Liver (tissue), 9 donors: ENCODE data around the gene CYB561. TPM values are rescaled to one million over a fixed set of nuclear protein-coding genes. Genes with fewer than 3 reads are reported as not detected.

ENCODE experiments used
- DNase-seq: peaks from one replicate; pipeline ENCODE4 v3.0.0-alpha.2; 2017; ENCODE audit warnings: low spot score
- H3K27ac ChIP-seq, 2 donors: one replicate each; pipeline ENCODE4 v1.7.0; 2013; ENCODE audit warnings: inconsistent platforms in 2 of 2, low read length in 2 of 2, control low read depth in 1 of 2, low read depth in 1 of 2, mild to moderate bottlenecking in 1 of 2
- H3K27me3 ChIP-seq, 4 donors: one replicate each; pipeline versions ENCODE4 v1.6.1 to v1.7.0; 2013; ENCODE audit warnings: low read length in 3 of 4, inconsistent platforms in 1 of 4, mild to moderate bottlenecking in 1 of 4, moderate library complexity in 1 of 4; ENCODE audit not compliant: control insufficient read depth in 4 of 4, insufficient read depth in 4 of 4
- H3K36me3 ChIP-seq, 4 donors: one replicate each; pipeline versions ENCODE4 v1.6.1 to v1.7.0; 2013; ENCODE audit warnings: low read length in 3 of 4, mild to moderate bottlenecking in 3 of 4, low read depth in 1 of 4, moderate library complexity in 1 of 4; ENCODE audit not compliant: control insufficient read depth in 4 of 4, insufficient read depth in 3 of 4
- H3K4me1 ChIP-seq, 4 donors: one replicate each; pipeline versions ENCODE4 v1.6.1 to v1.7.0; 2013; ENCODE audit warnings: low read length in 3 of 4, mild to moderate bottlenecking in 3 of 4, moderate library complexity in 1 of 4; ENCODE audit not compliant: control insufficient read depth in 4 of 4, insufficient read depth in 4 of 4
- H3K4me3 ChIP-seq, 3 donors: one replicate each; pipeline versions ENCODE4 v1.6.1 to v1.7.0; 2013; ENCODE audit warnings: low read length in 3 of 3, control low read depth in 1 of 3, low read depth in 1 of 3, mild to moderate bottlenecking in 1 of 3
- H3K9ac ChIP-seq, 2 donors: one replicate each; pipeline ENCODE4 v1.7.0; 2013; ENCODE audit warnings: low read length in 2 of 2, mild to moderate bottlenecking in 2 of 2, moderate library complexity in 2 of 2, control low read depth in 1 of 2, low read depth in 1 of 2
- H3K9me3 ChIP-seq, 4 donors: one replicate each; pipeline versions ENCODE4 v1.6.1 to v1.7.0; 2013; ENCODE audit warnings: low read length in 3 of 4; ENCODE audit not compliant: control insufficient read depth in 4 of 4
- EGR1 ChIP-seq, 2 donors: IDR thresholded peaks; 2 replicates each; pipeline ENCODE4 v1.6.1; 2016 to 2018; ENCODE audit warnings: antibody characterized with exemption in 2 of 2, low read depth in 2 of 2
- FOXA1 ChIP-seq: IDR thresholded peaks from 2 replicates; pipeline ENCODE4 v1.6.1; 2016; ENCODE audit warnings: antibody characterized with exemption
- FOXA2 ChIP-seq: IDR thresholded peaks from 2 replicates; pipeline ENCODE4 v1.6.1; 2016; ENCODE audit warnings: antibody characterized with exemption
- HNF4A ChIP-seq, 2 donors: conservative IDR thresholded peaks; 2 replicates each; pipeline ENCODE4 v1.6.1; 2016; ENCODE audit warnings: antibody characterized with exemption in 2 of 2, mild to moderate bottlenecking in 2 of 2
- HNF4G ChIP-seq: IDR thresholded peaks from 2 replicates; pipeline ENCODE4 v1.6.1; 2016; ENCODE audit warnings: antibody characterized with exemption
- JUND ChIP-seq, 2 donors: IDR thresholded peaks; 2 replicates each; pipeline ENCODE4 v1.6.1; 2016; ENCODE audit warnings: antibody characterized with exemption in 2 of 2
- NR2F2 ChIP-seq: IDR thresholded peaks from 2 replicates; pipeline ENCODE4 v1.6.1; 2016; ENCODE audit warnings: antibody characterized with exemption
- RAD21 ChIP-seq, 2 donors: IDR thresholded peaks; 2 replicates each; pipeline ENCODE4 v1.6.1; 2016; ENCODE audit warnings: antibody characterized with exemption in 2 of 2, mild to moderate bottlenecking in 2 of 2
- RXRA ChIP-seq, 2 donors: IDR thresholded peaks; 2 replicates each; pipeline ENCODE4 v1.6.1; 2017 to 2018; ENCODE audit warnings: antibody characterized with exemption in 2 of 2, mild to moderate bottlenecking in 1 of 2
- SP1 ChIP-seq: IDR thresholded peaks from 2 replicates; pipeline ENCODE4 v1.6.1; 2018; ENCODE audit warnings: antibody characterized with exemption, mild to moderate bottlenecking
- TAF1 ChIP-seq: conservative IDR thresholded peaks from 2 replicates; pipeline ENCODE4 v1.6.1; 2016; ENCODE audit warnings: antibody characterized with exemption, mild to moderate bottlenecking
- YY1 ChIP-seq: IDR thresholded peaks from 2 replicates; pipeline ENCODE4 v1.6.1; 2016; ENCODE audit warnings: antibody characterized with exemption, mild to moderate bottlenecking
- WGBS: extraction: QIAGEN DNeasy Blood & Tissue Kit; methylation state at CpG from one replicate; pipeline ENCODE4 v1.1.7; 2013; 5-methylcytosine and 5-hydroxymethylcytosine counted together
- polyA plus RNA-seq, 2 donors: library from polyadenylated mRNA; stranded (reverse) in 1 of 2; unstranded in 1 of 2; fragments of 200-250 nt in 1 of 2; fragments of >200 nt in 1 of 2; fragmentation: Nextera tagmentation in 1 of 2; extraction: Ambion mirVana in 1 of 2; gene quantifications; one replicate each; pipeline versions ENCODE4 v1.2.1 to v1.2.3, GENCODE V29; 2013 to 2015
- total RNA-seq, 2 donors: library from RNA; depleted of rRNA; stranded (reverse); fragments of >200 nt; gene quantifications; one replicate each; pipeline ENCODE4 v1.2.3, GENCODE V29; 2014
- TF ChIP-seq, protein P1 (sequence below): IDR thresholded peaks from 2 replicates; pipeline ENCODE4 v1.6.1; 2016; ENCODE audit warnings: antibody characterized with exemption
- TF ChIP-seq, protein P2 (sequence below): IDR thresholded peaks from 2 replicates; pipeline ENCODE4 v1.6.1; 2016; ENCODE audit warnings: antibody characterized with exemption
- TF ChIP-seq, protein P3 (sequence below): IDR thresholded peaks from 2 replicates; pipeline ENCODE4 v1.6.1; 2016; ENCODE audit warnings: antibody characterized with exemption, mild to moderate bottlenecking
- TF ChIP-seq, protein P4 (sequence below): IDR thresholded peaks from 2 replicates; pipeline ENCODE4 v1.6.1; 2016; ENCODE audit warnings: antibody characterized with exemption
- TF ChIP-seq, protein P5 (sequence below): fragments of 150-350 bp; IDR thresholded peaks from 2 replicates; pipeline ENCODE4 v1.5.1; 2017; ENCODE audit warnings: improper control_type of control experiment, low read depth, low read length; ENCODE audit not compliant: missing input control
- donor health status: healthy.
- donor health status: healthy.
- donor health status: healthy.
- donor health status: healthy.
- donor health status: healthy.

The CYB561 gene
- total and polyA plus RNA-seq, 4 donors, result 0.93 to 18.5 (median 12.9) TPM

DNA sequence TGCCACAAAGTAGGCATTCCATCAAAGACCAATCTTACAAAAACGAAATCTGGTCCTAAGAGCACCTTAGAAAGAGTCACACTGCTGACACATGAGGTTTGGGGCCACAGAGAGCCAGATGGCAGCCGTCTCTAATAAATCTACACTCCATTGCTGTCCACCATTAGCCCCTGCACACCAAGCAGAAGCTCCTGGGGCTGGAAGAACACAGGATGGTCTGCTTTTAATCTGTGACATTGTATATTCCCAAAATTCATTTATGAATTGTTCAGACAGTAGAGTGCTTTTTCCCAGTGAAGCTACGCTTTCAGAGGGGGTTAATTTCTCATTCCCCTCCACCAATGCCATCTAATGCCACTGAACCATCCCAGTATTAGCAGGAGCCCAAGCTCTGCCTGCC, 1.6 kb downstream of the CYB561 start:
- H3K4me3 ChIP-seq, result no peak overlapping the region

DNA sequence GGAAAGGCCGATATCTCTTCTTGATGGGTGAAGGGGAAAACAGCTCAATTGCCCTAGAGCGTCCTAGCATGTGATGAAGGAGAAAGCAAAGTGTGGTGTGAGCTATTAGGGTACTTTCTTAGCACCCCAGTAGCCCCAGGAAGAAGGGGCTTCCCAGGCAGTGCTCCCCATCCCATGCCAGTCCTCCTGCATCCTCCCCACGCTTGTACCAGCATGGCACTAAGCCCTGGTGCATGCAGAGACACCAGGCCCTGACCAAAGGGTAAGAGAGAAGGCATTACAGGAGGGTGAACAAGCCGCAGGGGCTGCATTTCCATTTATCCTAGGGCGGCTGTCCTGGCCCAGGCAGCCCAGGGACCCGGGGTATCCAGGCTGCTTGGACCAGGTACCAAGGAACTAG, 3.1 kb downstream of the CYB561 start:
- Histone ChIP-seq H3K36me3 (no peaks in the 10 kb centered on the region), H3K4me1 (peaks cover 7 to 16% (median 11%) of the 10 kb centered on the region in 4 donors), H3K4me3 (no peak overlapping the region), H3K27ac (no peak overlapping the region), H3K9ac (no peak overlapping the region), H3K27me3 (no peaks in the 10 kb centered on the region), H3K9me3 (no peaks in the 10 kb centered on the region)
- WGBS, result 92% methylated on average over 6 of the region's 6 CpGs
- DNase-seq, result no peak
- TF ChIP-seq, protein P1, sequence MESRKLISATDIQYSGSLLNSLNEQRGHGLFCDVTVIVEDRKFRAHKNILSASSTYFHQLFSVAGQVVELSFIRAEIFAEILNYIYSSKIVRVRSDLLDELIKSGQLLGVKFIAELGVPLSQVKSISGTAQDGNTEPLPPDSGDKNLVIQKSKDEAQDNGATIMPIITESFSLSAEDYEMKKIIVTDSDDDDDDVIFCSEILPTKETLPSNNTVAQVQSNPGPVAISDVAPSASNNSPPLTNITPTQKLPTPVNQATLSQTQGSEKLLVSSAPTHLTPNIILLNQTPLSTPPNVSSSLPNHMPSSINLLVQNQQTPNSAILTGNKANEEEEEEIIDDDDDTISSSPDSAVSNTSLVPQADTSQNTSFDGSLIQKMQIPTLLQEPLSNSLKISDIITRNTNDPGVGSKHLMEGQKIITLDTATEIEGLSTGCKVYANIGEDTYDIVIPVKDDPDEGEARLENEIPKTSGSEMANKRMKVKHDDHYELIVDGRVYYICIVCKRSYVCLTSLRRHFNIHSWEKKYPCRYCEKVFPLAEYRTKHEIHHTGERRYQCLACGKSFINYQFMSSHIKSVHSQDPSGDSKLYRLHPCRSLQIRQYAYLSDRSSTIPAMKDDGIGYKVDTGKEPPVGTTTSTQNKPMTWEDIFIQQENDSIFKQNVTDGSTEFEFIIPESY, result no peak
- no peak for TF ChIP-seq SP1
- no peak for TF ChIP-seq RAD21 (IDR thresholded peaks at IDR 0.05)
- TF ChIP-seq, protein P2, sequence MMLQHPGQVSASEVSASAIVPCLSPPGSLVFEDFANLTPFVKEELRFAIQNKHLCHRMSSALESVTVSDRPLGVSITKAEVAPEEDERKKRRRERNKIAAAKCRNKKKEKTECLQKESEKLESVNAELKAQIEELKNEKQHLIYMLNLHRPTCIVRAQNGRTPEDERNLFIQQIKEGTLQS, result no peak
- TF ChIP-seq JUND (IDR thresholded peaks at IDR 0.05), result no peak
- TF ChIP-seq HNF4A (conservative IDR thresholded peaks at IDR 0.05), result no peak
- no peak for TF ChIP-seq FOXA2
- TF ChIP-seq YY1, result no peak
- TF ChIP-seq RXRA (IDR thresholded peaks at IDR 0.05), result no peak
- TF ChIP-seq NR2F2, result no peak
- TF ChIP-seq, protein P3, sequence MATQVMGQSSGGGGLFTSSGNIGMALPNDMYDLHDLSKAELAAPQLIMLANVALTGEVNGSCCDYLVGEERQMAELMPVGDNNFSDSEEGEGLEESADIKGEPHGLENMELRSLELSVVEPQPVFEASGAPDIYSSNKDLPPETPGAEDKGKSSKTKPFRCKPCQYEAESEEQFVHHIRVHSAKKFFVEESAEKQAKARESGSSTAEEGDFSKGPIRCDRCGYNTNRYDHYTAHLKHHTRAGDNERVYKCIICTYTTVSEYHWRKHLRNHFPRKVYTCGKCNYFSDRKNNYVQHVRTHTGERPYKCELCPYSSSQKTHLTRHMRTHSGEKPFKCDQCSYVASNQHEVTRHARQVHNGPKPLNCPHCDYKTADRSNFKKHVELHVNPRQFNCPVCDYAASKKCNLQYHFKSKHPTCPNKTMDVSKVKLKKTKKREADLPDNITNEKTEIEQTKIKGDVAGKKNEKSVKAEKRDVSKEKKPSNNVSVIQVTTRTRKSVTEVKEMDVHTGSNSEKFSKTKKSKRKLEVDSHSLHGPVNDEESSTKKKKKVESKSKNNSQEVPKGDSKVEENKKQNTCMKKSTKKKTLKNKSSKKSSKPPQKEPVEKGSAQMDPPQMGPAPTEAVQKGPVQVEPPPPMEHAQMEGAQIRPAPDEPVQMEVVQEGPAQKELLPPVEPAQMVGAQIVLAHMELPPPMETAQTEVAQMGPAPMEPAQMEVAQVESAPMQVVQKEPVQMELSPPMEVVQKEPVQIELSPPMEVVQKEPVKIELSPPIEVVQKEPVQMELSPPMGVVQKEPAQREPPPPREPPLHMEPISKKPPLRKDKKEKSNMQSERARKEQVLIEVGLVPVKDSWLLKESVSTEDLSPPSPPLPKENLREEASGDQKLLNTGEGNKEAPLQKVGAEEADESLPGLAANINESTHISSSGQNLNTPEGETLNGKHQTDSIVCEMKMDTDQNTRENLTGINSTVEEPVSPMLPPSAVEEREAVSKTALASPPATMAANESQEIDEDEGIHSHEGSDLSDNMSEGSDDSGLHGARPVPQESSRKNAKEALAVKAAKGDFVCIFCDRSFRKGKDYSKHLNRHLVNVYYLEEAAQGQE, result no peak
- TF ChIP-seq, protein P4, sequence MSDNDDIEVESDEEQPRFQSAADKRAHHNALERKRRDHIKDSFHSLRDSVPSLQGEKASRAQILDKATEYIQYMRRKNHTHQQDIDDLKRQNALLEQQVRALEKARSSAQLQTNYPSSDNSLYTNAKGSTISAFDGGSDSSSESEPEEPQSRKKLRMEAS, result no peak
- TF ChIP-seq EGR1 (IDR thresholded peaks at IDR 0.05; ENCODE audit: low read depth in 2 of 2), result no peak

More for the DNA sequence above, 1.6 kb downstream of the CYB561 start:
- Histone ChIP-seq H3K9me3 (no peaks in the 10 kb centered on the region), H3K27ac (no peak overlapping the region), H3K9ac (no peak overlapping the region), H3K36me3 (no peaks in the 10 kb centered on the region), H3K27me3 (no peaks in the 10 kb centered on the region), H3K4me1 (peaks cover 7 to 16% (median 11%) of the 10 kb centered on the region in 4 donors)
- WGBS, result 86% methylated on average over 3 of the region's 3 CpGs
- DNase-seq, result no peak
- TF ChIP-seq TAF1 (no peak), HNF4A (conservative IDR thresholded peaks at IDR 0.05) (no peak), NR2F2 (no peak), SP1 (no peak), HNF4G (no peak), FOXA1 (no peak), EGR1 (IDR thresholded peaks at IDR 0.05; ENCODE audit: low read depth in 2 of 2) (no peak), RAD21 (IDR thresholded peaks at IDR 0.05) (no peak), JUND (IDR thresholded peaks at IDR 0.05) (no peak)
- TF ChIP-seq, protein P5, sequence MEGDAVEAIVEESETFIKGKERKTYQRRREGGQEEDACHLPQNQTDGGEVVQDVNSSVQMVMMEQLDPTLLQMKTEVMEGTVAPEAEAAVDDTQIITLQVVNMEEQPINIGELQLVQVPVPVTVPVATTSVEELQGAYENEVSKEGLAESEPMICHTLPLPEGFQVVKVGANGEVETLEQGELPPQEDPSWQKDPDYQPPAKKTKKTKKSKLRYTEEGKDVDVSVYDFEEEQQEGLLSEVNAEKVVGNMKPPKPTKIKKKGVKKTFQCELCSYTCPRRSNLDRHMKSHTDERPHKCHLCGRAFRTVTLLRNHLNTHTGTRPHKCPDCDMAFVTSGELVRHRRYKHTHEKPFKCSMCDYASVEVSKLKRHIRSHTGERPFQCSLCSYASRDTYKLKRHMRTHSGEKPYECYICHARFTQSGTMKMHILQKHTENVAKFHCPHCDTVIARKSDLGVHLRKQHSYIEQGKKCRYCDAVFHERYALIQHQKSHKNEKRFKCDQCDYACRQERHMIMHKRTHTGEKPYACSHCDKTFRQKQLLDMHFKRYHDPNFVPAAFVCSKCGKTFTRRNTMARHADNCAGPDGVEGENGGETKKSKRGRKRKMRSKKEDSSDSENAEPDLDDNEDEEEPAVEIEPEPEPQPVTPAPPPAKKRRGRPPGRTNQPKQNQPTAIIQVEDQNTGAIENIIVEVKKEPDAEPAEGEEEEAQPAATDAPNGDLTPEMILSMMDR, result no peak
- TF ChIP-seq, protein P4, result no peak
- TF ChIP-seq, protein P3, result no peak
